HG03565 (cell line): ENCODE data around the gene CHST13.

ENCODE experiments used
- ATAC-seq: cut with Tn5 transposase; IDR thresholded peaks from one replicate; pipeline ENCODE4 v1.9.1; 2021; ENCODE audit warnings: mild to moderate bottlenecking, moderate library complexity; ENCODE audit not compliant: unreplicated experiment

CHST13 gene

DNA sequence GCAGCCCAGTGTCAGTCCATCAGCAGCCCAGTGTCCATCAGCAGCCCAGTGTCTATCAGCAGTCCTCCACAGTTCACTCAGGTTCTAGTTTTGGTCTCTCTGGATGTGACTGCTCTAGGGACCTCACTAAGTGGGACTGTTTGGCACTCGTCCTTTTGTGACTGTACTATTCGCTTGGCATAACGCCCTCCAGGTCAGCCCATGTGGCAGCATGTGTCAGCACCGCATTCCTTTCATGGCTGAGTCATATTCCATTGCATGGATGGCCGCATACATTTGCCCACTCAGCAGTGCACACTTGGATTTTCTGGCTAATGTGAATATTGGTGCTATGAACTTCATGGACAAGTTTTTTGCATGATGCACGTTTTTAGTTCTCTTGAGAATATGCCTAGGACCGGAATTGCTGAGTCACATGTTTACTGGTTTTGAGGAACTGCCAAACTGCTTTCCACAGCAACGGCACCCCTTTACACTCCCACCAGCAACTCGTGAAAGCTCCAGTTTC lies 16.4 kb downstream of the CHST13 start:
- no peak for ATAC-seq

- no peak for ATAC-seq
These were observed 17.1 kb downstream of the CHST13 start for GRCh38 chr3:126540951-126541627.

- no peak for ATAC-seq
These were observed 17.8 kb downstream of the CHST13 start for GRCh38 chr3:126541628-126542339.

DNA sequence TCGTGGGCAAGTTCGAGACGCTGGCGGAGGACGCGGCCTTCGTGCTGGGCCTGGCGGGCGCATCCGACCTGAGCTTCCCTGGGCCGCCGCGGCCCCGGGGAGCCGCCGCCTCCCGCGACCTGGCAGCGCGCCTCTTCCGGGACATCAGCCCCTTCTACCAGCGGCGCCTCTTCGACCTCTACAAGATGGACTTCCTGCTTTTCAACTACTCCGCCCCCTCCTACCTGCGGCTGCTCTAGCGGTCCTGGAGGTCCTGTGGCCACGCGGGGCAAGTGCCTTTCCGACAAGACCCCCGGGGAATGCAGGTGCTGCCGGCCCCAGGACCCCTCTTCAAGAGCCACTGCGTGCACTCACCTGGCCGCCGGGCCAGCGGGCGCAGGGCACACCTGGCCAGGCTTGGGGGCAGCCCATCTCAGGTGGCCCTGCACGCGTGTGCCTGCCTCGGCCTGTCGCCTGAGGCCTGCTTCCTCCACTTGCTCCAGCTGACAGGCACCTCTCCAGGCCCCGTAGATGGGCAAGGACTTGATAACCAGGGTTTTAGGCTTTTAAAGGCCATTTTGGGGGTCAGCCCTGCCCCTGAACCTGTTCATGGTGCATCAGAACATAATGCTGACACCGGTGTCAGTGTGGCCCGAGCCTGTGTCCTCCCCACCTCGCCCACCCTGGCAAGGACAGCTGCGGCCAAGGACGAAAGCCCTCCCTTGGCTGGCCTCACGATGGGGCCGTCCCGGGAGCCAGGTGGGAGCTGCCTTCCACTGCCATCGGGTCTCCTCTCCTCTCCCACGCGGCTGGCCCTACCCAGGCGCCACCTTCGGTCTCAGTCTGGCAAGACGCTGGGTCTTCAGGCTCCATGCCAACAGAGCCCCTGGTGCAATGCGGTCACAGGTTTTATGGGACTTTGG lies 18.6 kb downstream of the CHST13 start:
- no peak for ATAC-seq

- no peak for ATAC-seq
These were observed 19.6 kb downstream of the CHST13 start for GRCh38 chr3:126543457-126544061.

DNA sequence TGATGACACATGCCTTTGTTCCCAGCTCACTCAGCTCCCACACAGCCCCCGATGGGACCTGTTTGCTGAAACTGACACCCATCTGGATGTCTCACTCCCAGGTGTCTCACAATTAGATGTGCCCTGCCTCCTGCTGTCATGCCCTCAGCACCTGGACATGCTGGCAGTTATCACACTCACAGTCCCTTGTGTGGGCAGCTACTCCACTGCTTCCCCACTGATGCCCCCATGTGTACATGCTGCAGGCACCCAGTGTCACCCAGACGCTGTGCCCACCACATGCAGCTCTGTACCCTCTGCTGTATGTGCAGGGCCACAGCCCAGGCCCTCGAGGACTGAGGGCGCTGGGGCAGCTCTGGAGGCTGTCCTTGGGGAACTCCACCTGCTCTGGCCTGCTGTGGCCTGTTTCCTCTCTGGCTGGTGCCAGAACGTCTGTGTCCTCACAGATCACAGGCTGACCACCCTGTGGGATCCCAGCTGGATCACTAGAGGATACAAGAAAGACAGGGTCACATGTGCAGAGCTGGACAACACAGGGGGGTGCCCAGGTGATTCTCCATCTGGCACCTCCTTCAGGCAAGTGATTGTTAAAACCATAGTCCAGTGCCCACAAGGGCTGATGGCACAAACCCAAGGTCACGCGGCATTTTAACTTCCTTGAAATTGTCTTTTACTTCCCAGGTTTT lies 20.8 kb downstream of the CHST13 start:
- ATAC-seq, result no peak

DNA sequence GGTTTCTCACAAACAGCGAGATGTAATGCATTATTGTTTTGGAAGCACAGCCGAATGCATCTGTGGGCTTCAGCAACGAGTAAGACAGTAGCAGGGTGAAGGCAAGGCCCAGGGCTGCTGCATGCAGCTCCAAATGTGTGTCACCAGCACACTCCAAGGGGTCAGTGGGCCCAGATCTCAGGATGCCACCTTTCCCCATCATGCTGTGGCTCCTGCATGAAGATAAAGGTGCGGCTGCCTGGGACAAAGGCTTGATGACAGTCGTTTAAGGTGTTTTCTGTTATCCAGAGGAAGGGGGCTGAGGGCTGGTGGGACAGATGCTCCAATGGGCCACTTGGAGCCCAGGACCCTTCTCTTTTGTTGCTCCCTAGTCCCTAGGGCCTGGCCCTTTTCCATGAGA lies 21.6 kb downstream of the CHST13 start:
- ATAC-seq, result no peak

GRCh38 chr3:126546013-126546412 lies 22.1 kb downstream of the CHST13 start:
- no peak for ATAC-seq

DNA sequence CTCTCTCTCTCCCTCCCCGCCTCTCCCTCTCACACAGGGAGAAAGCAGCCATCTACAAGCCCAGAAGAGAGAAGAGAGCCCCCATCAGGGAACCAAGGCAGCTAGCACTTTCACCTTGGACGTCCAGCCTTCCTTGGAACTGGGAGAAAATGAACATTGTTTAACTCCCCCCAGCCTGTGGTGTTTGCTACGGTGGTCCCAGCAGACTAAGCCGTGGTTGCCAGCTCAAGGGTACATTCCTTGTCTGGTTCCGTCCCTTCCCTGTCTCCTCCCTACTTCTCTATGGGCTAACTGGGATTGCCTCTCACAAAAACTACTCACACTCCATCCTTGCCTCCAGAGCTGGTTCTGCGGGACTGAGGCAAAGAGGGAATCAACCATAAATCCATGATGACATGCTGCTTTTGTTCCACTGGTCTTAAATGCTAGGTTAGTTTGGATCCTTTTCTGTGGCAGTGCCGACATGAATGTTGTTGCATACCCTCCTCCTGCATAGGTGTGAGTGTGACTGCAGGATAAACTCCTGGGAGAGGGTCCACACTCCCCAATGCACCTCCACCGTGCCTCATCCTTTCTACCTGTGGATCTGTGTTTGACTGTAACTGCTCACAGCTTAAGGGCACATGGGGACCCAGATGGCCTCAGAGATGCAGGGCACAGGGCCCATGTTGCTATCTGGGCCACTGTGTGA lies 22.7 kb downstream of the CHST13 start:
- ATAC-seq, result no peak

DNA sequence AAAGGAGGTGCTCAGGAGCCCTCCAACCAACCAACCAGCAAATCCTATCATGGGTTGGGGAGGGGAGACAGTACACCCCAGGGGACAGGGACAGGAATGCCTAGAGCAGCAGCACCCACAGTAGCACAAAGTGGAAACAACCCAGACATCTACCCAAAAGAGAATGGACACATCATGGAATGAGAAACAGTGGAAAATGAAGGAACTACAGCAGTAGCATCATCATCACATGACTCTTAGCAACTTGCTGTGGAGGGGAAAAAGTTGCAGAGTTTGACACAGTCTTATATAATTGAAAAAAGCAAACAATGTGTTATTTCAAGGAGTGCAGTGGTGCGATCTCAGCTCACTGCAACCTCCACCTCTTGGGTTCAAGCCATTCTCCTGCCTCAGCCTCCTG lies 23.8 kb downstream of the CHST13 start:
- ATAC-seq, result no peak

DNA sequence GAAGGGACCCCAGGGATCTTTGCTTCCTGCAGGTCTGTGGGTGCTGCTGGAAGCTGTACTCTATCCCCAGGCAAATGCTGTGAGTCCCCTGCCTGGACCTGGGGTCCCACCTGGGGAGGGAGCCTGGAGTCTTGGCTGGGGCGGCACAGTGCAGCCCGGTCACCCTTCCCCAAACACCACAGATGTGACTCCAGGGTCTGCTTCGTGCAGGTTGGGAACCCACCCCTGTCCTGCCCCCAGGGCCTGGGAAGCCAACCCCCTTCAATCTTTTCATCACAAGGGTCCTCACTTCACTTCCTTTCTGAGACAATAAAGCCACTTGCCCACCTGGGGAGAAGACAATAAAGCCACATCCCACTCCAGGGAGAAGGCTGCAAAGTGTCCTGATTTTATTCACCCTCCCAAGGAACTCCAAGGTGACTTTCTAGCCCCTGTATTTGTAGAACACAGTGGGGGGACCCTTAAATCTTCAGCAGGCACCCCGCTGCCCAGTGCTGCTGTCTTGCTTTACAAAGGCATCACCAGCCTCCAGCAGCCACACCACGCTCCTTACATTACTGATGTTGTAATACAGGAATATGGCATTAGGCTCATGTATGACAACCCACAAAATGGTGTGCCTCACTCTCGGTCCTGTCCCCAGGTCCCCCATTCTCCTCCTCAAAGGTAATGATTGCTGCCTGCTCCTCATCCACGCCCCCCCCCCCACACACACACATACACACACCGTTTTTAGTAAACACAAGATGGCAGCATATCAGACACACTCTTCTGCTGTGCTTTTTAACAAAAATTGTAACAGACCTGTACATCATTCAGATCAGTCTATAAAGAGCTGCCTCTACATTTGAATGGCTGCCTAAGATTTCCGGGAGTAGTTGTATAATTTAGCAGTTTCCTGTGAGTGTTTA lies 24.9 kb downstream of the CHST13 start:
- ATAC-seq, result no peak

- no peak for ATAC-seq
These were observed 26.0 kb downstream of the CHST13 start for GRCh38 chr3:126549861-126550487.

- no peak for ATAC-seq
These were observed 26.6 kb downstream of the CHST13 start for GRCh38 chr3:126550488-126551051.

DNA sequence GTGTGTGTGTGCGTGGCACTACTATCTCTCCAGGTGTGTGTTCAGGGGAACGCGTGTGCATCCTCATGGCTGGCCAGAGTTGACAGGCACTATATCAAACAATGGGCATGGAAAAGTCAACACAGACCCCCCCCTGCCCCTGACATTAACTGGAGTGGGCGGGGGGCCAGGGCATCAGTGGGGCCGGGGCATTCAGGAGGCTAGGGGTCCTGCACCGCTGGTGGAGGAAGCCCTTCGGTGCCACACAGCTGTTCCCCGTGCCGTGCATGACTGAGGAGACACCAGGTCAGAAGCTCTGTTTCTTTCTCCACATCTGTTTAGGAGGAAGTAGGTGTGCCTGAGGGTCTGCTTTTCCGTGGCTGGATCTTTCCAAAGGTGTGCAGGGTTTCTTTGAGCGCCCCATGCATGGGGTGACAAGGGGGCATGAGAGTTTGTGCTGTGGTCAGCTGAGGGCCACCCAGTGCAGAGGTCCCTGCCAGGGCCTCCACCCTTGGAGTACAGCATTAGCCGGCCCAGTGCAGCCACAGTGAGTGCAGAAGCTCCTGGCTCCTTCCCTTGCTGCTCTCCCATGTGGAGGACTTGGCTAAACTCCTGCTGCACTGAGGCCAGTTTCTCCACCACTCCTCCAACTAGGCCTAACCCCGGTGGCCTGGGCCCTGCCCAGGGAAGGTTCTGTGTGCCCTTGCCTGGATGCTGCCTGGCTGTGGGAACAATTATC lies 27.3 kb downstream of the CHST13 start:
- ATAC-seq, result no peak

GRCh38 chr3:126551839-126552687 lies 28.1 kb downstream of the CHST13 start:
- ATAC-seq, result no peak

DNA sequence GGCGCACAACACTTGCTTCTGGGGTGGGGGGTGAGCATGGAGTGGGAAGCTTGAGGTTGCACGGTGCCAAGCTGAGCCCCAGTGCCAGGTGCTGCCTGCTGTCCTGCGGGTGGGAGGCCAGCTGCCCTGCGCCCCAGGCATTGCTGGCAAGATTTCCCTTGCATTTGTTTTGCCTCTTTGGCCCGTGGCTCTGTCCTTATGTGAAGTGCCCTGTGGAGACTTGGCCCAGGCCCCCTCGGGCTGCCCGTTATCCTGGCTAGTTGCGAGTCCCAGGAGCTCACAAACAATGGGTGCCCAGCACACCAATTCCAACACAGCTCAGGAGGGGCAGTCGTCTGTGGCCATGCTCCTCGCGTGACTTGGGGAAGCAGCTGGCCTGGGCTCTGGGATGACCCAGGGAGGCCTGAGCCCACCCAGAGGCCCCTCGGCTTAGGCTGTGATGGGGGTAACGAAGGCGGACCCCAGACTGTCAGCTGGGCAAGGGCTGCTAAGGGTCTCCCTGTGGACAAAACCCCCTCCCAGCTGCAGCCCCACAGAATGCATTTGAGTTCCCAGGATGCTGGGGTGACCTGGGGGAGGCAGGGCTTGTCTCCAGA lies 28.8 kb downstream of the CHST13 start:
- no peak for ATAC-seq
